Measurements from ENCODE around the gene MSRB1.
"Not testable (repeated sequence)": the region's sequence is repeated elsewhere in the genome, so short reads cannot be mapped to it uniquely, and the experiment has no call there.

GRCh38 chr16:1962161-1963153 is 19.5 kb upstream of the MSRB1 start:
- TF ChIP-seq CTCF, POLR2A (IDR thresholded peaks at IDR 0.05): not testable (repeated sequence)
